Colonic mucosa (tissue), 4 donors: Measurements from ENCODE around the gene MINAR2. TPM values are rescaled to one million over a fixed set of nuclear protein-coding genes. Genes with fewer than 3 reads are reported as not detected.

Experiments used
- DNase-seq: peaks from one replicate; pipeline ENCODE4 v3.0.0-alpha.2; 2020
- H3K27ac ChIP-seq: fragments of 200-600 bp; one replicate; pipeline ENCODE4 v1.8.0; 2021
- H3K27me3 ChIP-seq: fragments of 200-600 bp; one replicate; pipeline ENCODE4 v1.8.0; 2021
- H3K36me3 ChIP-seq: fragments of 200-600 bp; one replicate; pipeline ENCODE4 v1.8.0; 2021
- H3K4me1 ChIP-seq: fragments of 200-600 bp; one replicate; pipeline ENCODE4 v1.8.0; 2021; ENCODE audit warnings: mild to moderate bottlenecking
- H3K4me3 ChIP-seq: fragments of 200-600 bp; one replicate; pipeline ENCODE4 v1.8.0; 2021
- H3K9ac ChIP-seq, 2 donors: one replicate each; pipeline ENCODE4 v1.7.0; 2013; ENCODE audit warnings: control low read depth in 2 of 2, low read depth in 2 of 2, low read length in 2 of 2
- H3K9me3 ChIP-seq: fragments of 200-600 bp; one replicate; pipeline ENCODE4 v1.8.0; 2021
- intact Hi-C: fragments of 100-400 bp; cut with DNase I; formaldehyde crosslinking; loops from one replicate; pipeline ENCODE4 v1.14.1; 2022
- total RNA-seq, 2 donors: library from RNA; stranded (reverse); fragmentation: NEBNext Ultra II Directional in 1 of 2; extraction: Animal tissue kit (Norgen Biotek cat#: 25700) in 1 of 2; gene quantifications; one replicate each; pipeline ENCODE4 v1.2.1, GENCODE V29; 2021
- TF ChIP-seq, protein P1 (sequence below): fragments of 200-600 bp; IDR thresholded peaks from one replicate; pipeline ENCODE4 v1.8.0; 2022; ENCODE audit warnings: antibody characterized with exemption, mild to moderate bottlenecking
- donor health status: healthy.
- donor health status: DM: no; HTN: no; CAD: no.
- donor health status: DM: no; HTN: no; CAD: no.

The MINAR2 gene
- total RNA-seq, 2 donors from 2014 or later = not detected

DNA sequence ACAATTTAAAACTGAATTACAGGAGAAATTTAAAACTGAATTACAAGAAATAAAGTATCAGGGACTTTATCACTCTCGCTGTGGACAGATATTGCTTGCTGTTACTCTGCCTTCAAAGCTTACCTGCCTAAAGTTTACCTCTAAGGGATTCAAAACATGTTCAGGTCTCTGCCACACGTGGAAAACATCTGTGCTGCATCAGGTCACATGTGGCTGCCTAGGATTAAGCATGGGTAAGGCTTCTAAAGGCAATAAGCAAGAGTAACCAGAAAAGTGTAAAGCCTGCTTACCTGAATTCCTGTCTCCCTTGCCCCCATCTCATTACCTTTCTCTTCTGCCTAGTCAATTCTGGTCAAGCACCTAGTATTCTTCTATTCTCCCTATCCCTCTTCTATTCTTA lies 18.9 kb downstream of the MINAR2 start:
- DNase-seq = no peak
- intact Hi-C loops = loop anchor here (10.0 kb wide), 2 partner anchors 402 to 592 kb away; no protein-coding TSS in a partner anchor
- Histone ChIP-seq H3K36me3 (no peaks in the 10 kb centered on the region), H3K27ac (no peak overlapping the region), H3K4me3 (no peak overlapping the region), H3K4me1 (no peaks in the 10 kb centered on the region), H3K27me3 (no peaks in the 10 kb centered on the region), H3K9ac (no peak overlapping the region), H3K9me3 (no peaks in the 10 kb centered on the region)
- TF ChIP-seq, protein P1, sequence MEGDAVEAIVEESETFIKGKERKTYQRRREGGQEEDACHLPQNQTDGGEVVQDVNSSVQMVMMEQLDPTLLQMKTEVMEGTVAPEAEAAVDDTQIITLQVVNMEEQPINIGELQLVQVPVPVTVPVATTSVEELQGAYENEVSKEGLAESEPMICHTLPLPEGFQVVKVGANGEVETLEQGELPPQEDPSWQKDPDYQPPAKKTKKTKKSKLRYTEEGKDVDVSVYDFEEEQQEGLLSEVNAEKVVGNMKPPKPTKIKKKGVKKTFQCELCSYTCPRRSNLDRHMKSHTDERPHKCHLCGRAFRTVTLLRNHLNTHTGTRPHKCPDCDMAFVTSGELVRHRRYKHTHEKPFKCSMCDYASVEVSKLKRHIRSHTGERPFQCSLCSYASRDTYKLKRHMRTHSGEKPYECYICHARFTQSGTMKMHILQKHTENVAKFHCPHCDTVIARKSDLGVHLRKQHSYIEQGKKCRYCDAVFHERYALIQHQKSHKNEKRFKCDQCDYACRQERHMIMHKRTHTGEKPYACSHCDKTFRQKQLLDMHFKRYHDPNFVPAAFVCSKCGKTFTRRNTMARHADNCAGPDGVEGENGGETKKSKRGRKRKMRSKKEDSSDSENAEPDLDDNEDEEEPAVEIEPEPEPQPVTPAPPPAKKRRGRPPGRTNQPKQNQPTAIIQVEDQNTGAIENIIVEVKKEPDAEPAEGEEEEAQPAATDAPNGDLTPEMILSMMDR = no peak

DNA sequence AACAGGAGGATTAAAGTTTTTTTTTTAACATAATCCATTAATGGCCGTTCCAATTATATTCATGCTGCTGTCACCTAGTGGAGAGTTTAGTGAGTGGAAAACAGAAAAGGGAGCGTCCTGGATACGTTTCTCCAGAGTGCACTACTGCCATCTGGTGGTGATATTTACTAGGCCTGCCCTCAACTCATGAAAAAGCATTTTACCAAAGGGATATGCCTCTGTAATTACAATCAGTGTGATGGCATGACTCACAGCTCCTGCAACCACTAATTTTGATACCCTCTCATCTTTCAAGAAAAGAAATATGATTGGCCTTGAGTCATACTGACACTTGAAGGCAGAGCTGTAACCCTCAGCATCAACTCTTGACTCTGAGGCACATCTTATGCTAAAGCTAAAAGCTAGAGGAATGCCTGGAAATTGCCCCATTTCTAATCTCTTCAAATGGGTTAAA lies 20.1 kb downstream of the MINAR2 start:
- Histone ChIP-seq H3K9ac (no peak overlapping the region), H3K4me1 (no peaks in the 10 kb centered on the region), H3K27me3 (no peaks in the 10 kb centered on the region), H3K36me3 (no peaks in the 10 kb centered on the region), H3K27ac (no peak overlapping the region), H3K9me3 (no peaks in the 10 kb centered on the region), H3K4me3 (no peak overlapping the region)
- peak; percentile 83 for DNase-seq
- TF ChIP-seq, protein P1 = peak; percentile 98
- intact Hi-C loops = loop anchor here (10.0 kb wide), 2 partner anchors 403 to 593 kb away; no protein-coding TSS in a partner anchor

DNA sequence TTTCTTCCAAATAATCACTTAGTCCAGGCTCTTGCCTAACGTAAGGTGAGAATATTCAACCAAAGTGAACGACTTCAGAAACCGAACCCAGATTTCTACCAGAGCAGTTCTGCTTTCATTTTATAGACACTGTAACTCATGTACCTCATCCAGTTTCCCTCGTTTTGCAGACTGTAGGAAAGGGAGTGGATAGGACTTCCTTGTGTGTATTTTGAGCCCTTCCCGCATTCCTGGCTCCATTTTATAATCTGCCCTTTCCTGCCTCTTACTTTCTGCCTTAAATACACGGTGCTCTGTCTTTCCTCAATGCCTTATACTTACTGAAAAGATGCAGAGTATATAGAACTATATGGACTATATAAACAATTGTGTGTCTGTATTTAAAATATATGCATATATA lies 20.8 kb downstream of the MINAR2 start:
- TF ChIP-seq, protein P1 = no peak
- Histone ChIP-seq H3K27me3 (no peaks in the 10 kb centered on the region), H3K36me3 (no peaks in the 10 kb centered on the region), H3K4me3 (no peak overlapping the region), H3K9ac (no peak overlapping the region), H3K27ac (no peak overlapping the region), H3K4me1 (no peaks in the 10 kb centered on the region), H3K9me3 (no peaks in the 10 kb centered on the region)
- DNase-seq = no peak
- intact Hi-C loops = loop anchor here (10.0 kb wide), 2 partner anchors 404 to 594 kb away; no protein-coding TSS in a partner anchor

DNA sequence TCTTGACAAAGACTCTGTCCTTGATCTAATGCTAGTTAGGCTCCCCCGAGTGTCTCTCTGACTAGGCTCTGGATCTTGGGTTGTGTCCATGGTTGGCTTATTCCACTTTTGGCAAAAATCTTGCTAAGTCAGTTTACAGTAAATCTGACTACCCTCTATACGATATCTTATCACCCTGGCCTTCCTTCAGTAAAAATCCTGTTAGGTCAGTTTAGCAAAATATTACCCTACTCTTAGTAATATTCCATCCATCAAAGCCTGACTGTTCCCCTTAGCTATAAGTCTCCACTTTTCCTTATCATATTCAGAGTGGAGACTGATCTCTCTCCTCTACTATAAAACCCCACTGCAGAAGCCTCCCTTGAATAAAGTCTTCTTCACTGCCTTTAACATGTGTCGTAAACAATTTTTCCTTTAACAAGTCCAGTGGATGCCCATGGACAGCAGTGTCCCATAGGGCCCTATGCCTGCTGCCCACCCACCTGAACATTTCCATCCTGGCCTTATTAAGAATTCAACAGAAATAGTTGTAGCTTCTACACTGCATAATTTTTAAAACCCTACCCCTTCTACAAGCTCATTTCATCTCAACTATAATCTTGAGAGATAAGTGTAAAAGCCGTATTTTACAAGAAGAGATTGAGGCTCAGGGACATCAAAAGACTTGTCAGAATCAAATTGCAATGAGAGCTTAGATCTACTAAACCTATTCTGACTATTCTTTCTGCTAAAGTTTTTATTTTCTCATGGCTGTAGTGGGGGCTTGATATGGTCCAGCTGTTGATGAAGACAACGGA lies 22.3 kb downstream of the MINAR2 start:
- Histone ChIP-seq H3K4me3 (no peak overlapping the region), H3K36me3 (no peaks in the 10 kb centered on the region), H3K9ac (no peak overlapping the region), H3K4me1 (no peaks in the 10 kb centered on the region), H3K27me3 (no peaks in the 10 kb centered on the region), H3K9me3 (no peaks in the 10 kb centered on the region), H3K27ac (no peak overlapping the region)
- no peak for DNase-seq
- TF ChIP-seq, protein P1 = no peak
- intact Hi-C loops = loop anchor here (5.0 kb wide), 1 partner anchor 863 kb away; no protein-coding TSS in a partner anchor

DNA sequence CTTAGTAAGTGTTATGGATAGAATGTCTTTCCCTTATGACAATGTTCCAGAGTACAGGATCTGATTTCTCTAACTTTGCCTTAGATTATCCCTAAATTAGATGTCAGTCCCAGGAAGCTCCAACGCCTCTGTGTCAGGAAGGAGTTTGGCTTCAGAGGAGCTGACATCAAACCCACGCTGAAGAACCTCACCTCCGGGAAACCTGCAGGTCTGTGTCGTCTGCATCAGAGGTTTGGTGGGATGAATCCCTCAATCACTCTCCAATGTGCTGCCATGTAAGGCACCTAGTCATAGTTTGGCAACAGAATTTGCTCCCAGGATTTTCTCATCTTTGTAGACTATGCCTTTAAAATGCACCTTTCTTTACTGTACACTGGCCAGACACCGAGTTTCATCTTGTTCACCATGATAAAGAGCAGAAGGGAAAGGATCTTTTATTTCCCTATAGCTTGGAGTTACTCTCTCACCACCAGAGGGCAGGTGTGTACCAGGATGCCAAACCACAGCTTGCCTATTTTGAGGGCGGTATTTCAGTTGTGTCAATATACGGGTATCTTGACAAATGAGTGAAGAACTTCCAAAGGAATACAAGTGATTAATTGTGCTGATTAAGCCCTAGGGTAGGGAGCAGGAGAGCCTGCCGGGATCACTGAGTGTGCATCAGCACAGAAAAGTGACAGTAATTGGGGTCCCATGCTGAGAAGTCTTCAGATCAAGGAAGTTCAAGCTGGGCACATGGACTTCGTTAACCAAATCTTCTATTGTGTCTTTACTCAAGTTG lies 23.4 kb downstream of the MINAR2 start:
- no peaks in the 10 kb centered on the region for H3K9me3 ChIP-seq
- H3K36me3 ChIP-seq = no peaks in the 10 kb centered on the region
- no peak overlapping the region for H3K9ac ChIP-seq
- no peak overlapping the region for H3K4me3 ChIP-seq
- DNase-seq = peak; percentile 68
- intact Hi-C loops = loop anchor here (5.0 kb wide), 1 partner anchor 864 kb away; no protein-coding TSS in a partner anchor
- no peaks in the 10 kb centered on the region for H3K27me3 ChIP-seq
- H3K27ac ChIP-seq = no peak overlapping the region
- no peaks in the 10 kb centered on the region for H3K4me1 ChIP-seq
- TF ChIP-seq, protein P1 = peak; percentile 71
